Large intestine (tissue), 3 donors: Measurements from ENCODE around the gene PPP1R17. TPM values are rescaled to one million over a fixed set of nuclear protein-coding genes. Genes with fewer than 3 reads are reported as not detected.

Source experiments
- DNase-seq, 2 donors: peaks; one replicate each; pipeline versions ENCODE4 v3.0.0 to v3.0.0-alpha.2; 2013
- H3K27ac ChIP-seq: one replicate; pipeline ENCODE4 v1.5.1; 2013; ENCODE audit warnings: low read length
- H3K27me3 ChIP-seq: 2 replicates; pipeline ENCODE4 v1.6.1; 2013; ENCODE audit warnings: low read length; ENCODE audit not compliant: control insufficient read depth, insufficient read depth
- H3K36me3 ChIP-seq: 2 replicates; pipeline ENCODE4 v1.6.1; 2013; ENCODE audit warnings: low read length; ENCODE audit not compliant: control insufficient read depth, insufficient read depth
- H3K4me1 ChIP-seq: one replicate; pipeline ENCODE4 v1.6.1; 2013; ENCODE audit warnings: low read length; ENCODE audit not compliant: control insufficient read depth, insufficient read depth
- H3K4me3 ChIP-seq: one replicate; pipeline ENCODE4 v1.5.1; 2013; ENCODE audit warnings: low read length
- H3K9me3 ChIP-seq: one replicate; pipeline ENCODE4 v1.6.1; 2013; ENCODE audit warnings: mild to moderate bottlenecking, low read depth, low read length, moderate library complexity; ENCODE audit not compliant: control insufficient read depth
- WGBS: methylation state at CpG from one replicate; pipeline ENCODE4 v1.1.5; 2013; ENCODE audit warnings: low lambda C conversion rate; ENCODE audit not compliant: insufficient coverage; 5-methylcytosine and 5-hydroxymethylcytosine counted together
- polyA plus RNA-seq: library from polyadenylated mRNA; unstranded; fragments of 120-200 nt; gene quantifications from one replicate; pipeline ENCODE4 v1.2.1, GENCODE V29; 2013

The PPP1R17 gene
- polyA plus RNA-seq, 1 donor, result not detected

GRCh38 chr7:31664890-31665289, 22.1 kb upstream of the PPP1R17 start:
- Histone ChIP-seq H3K27me3 (peaks cover 8% of the 10 kb centered on the region), H3K27ac (no peak overlapping the region), H3K36me3 (no peaks in the 10 kb centered on the region), H3K4me1 (no peaks in the 10 kb centered on the region), H3K4me3 (no peak overlapping the region), H3K9me3 (no peaks in the 10 kb centered on the region)
- DNase-seq, result no peak

DNA sequence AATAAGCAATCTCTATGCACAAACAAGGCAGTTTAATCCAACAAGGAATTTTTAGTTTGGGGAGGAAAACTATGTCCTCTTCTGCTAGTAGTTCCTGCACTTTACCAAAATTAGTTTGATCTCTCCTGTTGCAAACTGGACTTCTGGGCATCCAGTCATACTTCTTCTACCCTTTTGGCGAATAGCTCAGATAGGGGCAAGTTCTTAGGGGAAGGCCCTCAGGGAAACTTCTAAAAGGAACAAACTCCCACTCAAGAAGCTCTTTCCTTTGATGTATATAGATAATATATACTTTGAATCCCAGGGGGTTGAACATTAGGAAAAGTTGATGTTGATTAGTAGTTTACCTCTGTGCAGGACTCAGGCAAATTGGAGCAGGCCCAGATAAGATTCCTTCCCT, 21.5 kb upstream of the PPP1R17 start:
- DNase-seq, result no peak

GRCh38 chr7:31669461-31669860, 17.6 kb upstream of the PPP1R17 start:
- H3K4me1 ChIP-seq, result no peaks in the 10 kb centered on the region
- H3K9me3 ChIP-seq, result no peaks in the 10 kb centered on the region
- peaks cover 2% of the 10 kb centered on the region for H3K27me3 ChIP-seq
- no peak overlapping the region for H3K27ac ChIP-seq
- no peaks in the 10 kb centered on the region for H3K36me3 ChIP-seq
- H3K4me3 ChIP-seq, result no peak overlapping the region
- no peak for DNase-seq

More for the DNA sequence above, 21.5 kb upstream of the PPP1R17 start:
- Histone ChIP-seq H3K9me3 (no peaks in the 10 kb centered on the region), H3K36me3 (no peaks in the 10 kb centered on the region), H3K4me1 (no peaks in the 10 kb centered on the region), H3K27ac (no peak overlapping the region), H3K4me3 (no peak overlapping the region), H3K27me3 (peaks cover 8% of the 10 kb centered on the region)
- WGBS, result no CpG with 5 or more reads among the region's 1 CpG

DNA sequence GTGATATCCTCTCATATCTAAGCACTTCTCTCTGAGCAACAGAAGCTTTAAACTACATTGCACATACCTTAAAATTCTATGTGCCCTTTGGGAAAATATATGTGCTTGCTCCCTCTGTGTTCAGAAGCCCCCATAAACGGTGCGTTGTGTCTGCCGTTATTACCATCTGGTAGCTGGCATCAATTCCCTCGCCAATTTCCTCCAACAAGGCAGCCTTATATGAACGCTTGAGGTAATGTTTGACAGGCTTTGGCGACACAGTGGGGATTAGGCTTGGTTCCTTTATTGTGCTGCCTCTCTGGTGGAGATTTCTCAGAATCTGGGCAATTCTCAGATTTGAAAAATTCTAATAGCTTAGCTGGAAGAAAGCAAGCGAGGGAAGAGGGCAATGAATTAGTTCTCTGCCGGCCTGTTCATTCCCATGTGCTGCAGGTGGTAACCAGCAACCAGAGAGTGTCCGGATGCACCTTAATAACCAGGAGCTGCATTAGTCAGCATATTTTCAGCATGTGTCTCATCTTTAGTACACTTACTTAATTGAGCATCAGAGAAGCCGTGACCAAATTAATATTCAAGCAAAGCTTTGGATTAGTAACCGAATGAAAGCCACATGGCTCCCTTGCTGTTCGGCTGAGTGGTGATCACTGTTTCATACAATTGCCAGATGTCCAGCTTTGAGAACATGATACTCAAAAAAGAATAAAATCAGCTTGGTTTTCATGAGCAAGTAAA, 7.3 kb upstream of the PPP1R17 start:
- H3K4me3 ChIP-seq, result no peak overlapping the region
- no peak for DNase-seq

GRCh38 chr7:31683445-31684225, 3.4 kb upstream of the PPP1R17 start:
- no CpG with 5 or more reads among the region's 5 CpGs for WGBS
- no peaks in the 10 kb centered on the region for H3K36me3 ChIP-seq
- H3K4me3 ChIP-seq, result no peak overlapping the region
- no peak for DNase-seq
- H3K9me3 ChIP-seq, result no peaks in the 10 kb centered on the region
- no peaks in the 10 kb centered on the region for H3K4me1 ChIP-seq
- peaks cover 8% of the 10 kb centered on the region for H3K27me3 ChIP-seq
- no peak overlapping the region for H3K27ac ChIP-seq

More for the DNA sequence above, 7.3 kb upstream of the PPP1R17 start:
- Histone ChIP-seq H3K4me1 (no peaks in the 10 kb centered on the region), H3K27me3 (peaks cover 2% of the 10 kb centered on the region), H3K36me3 (no peaks in the 10 kb centered on the region), H3K27ac (no peak overlapping the region), H3K9me3 (no peaks in the 10 kb centered on the region)
- WGBS, result no CpG with 5 or more reads among the region's 12 CpGs

DNA sequence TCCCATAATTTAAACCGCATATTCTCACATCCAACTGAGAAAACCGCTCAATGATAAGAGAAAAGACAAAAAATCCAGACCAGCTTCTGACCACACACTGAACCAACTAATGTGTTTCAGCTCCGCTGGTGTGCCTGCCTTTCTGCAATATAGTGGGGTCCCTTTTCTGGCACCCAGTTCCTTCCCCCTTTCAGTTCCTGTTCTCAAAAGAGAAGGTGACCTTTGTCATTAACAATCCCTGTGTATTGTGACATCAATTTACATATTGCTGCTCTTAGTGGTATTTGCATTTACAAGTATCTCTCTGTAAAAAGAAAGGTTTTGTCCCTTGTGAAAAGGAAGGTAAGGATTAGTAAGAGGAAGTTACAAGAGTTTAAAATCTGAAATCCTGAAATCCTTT, 1.4 kb downstream of the PPP1R17 start:
- Histone ChIP-seq H3K27ac (no peak overlapping the region), H3K9me3 (no peaks in the 10 kb centered on the region), H3K4me3 (no peak overlapping the region), H3K27me3 (peaks cover 6% of the 10 kb centered on the region), H3K4me1 (no peaks in the 10 kb centered on the region), H3K36me3 (no peaks in the 10 kb centered on the region)
- 100% methylated on average over 1 of the region's 3 CpGs for WGBS
- DNase-seq, result no peak

GRCh38 chr7:31688996-31689395, 2.0 kb downstream of the PPP1R17 start:
- Histone ChIP-seq H3K27ac (no peak overlapping the region), H3K27me3 (peaks cover 6% of the 10 kb centered on the region), H3K4me1 (no peaks in the 10 kb centered on the region), H3K4me3 (no peak overlapping the region), H3K9me3 (no peaks in the 10 kb centered on the region), H3K36me3 (no peaks in the 10 kb centered on the region)
- no CpG with 5 or more reads among the region's 2 CpGs for WGBS
- DNase-seq, result no peak

DNA sequence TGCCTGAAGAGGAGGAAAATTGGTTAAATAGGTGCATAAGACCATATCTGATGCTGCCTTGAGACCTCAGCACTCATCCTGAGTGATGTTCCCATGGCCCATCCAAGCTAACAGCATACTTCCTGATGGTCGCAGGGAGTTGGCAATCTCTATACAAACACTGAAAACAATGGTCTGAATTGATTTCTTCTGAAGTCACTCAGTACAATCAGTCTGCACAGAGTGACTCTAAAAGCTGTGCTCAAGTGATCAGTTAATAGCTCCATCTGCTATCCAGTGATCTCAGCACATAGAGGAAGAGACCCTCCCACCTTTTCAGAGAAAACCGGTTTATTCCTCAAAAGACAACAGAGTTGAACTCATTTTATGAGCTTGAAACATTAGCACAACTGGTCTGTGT, 3.9 kb downstream of the PPP1R17 start:
- H3K4me3 ChIP-seq, result no peak overlapping the region
- H3K27ac ChIP-seq, result no peak overlapping the region
- peaks cover 6% of the 10 kb centered on the region for H3K27me3 ChIP-seq
- H3K36me3 ChIP-seq, result no peaks in the 10 kb centered on the region
- WGBS, result 40% methylated on average over 1 of the region's 2 CpGs
- no peaks in the 10 kb centered on the region for H3K4me1 ChIP-seq
- H3K9me3 ChIP-seq, result no peaks in the 10 kb centered on the region
- DNase-seq, result no peak

GRCh38 chr7:31692451-31692850, 5.4 kb downstream of the PPP1R17 start:
- peaks cover 5% of the 10 kb centered on the region for H3K27me3 ChIP-seq
- no peak overlapping the region for H3K4me3 ChIP-seq
- H3K36me3 ChIP-seq, result no peaks in the 10 kb centered on the region
- WGBS, result 80% methylated on average over 1 of the region's 5 CpGs
- no peaks in the 10 kb centered on the region for H3K9me3 ChIP-seq
- H3K4me1 ChIP-seq, result no peaks in the 10 kb centered on the region
- DNase-seq, result no peak
- no peak overlapping the region for H3K27ac ChIP-seq

DNA sequence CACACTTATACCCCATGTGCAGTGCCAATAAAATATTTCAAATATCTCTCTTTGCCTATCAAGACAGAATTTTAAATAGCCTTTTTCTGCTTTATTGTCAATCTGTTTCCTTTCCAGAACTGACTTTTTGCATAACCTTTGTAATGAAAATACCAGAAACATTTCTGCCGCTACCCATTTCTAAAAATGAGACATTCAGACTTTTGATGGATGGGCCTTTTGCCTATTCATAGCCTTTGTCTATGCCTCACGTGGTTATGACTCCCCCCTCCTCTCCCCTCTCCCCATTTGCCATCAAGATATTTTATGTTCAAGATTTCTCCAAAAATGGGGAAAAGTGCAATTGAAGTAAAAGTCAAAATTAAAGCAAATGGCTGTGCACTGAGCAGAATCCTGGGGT, 5.9 kb downstream of the PPP1R17 start:
- WGBS, result no CpG with 5 or more reads among the region's 2 CpGs
- peaks cover 5% of the 10 kb centered on the region for H3K27me3 ChIP-seq
- H3K9me3 ChIP-seq, result no peaks in the 10 kb centered on the region
- H3K27ac ChIP-seq, result no peak overlapping the region
- no peaks in the 10 kb centered on the region for H3K4me1 ChIP-seq
- no peak overlapping the region for H3K4me3 ChIP-seq
- DNase-seq, result no peak
- H3K36me3 ChIP-seq, result no peaks in the 10 kb centered on the region
